Mesenchymal stem cell (in vitro differentiated cells and primary cell): ENCODE results near the gene PFN2.
"Not testable (repeated sequence)": the region's sequence is repeated elsewhere in the genome, so short reads cannot be mapped to it uniquely, and the experiment has no call there.

Experiments used
- DNase-seq: peaks from one replicate; pipeline ENCODE4 v3.0.0-alpha.2; 2013
- H2AFZ ChIP-seq: one replicate; pipeline ENCODE4 v1.6.1; 2013; ENCODE audit warnings: low read depth, mild to moderate bottlenecking, control low read depth, inconsistent platforms, low read length, moderate library complexity
- H2AK5ac ChIP-seq: 2 replicates; pipeline ENCODE4 v1.6.1; 2013; ENCODE audit warnings: low read length, moderate library complexity, mild to moderate bottlenecking, inconsistent platforms; ENCODE audit not compliant: severe bottlenecking
- H2BK120ac ChIP-seq: one replicate; pipeline ENCODE4 v1.6.1; 2013; ENCODE audit warnings: low read depth, mild to moderate bottlenecking, inconsistent platforms, low read length, moderate library complexity
- H2BK12ac ChIP-seq, 2 experiments: one replicate each; pipeline ENCODE4 v1.6.1; 2013; ENCODE audit warnings: inconsistent platforms in 2 of 2, low read length in 2 of 2, mild to moderate bottlenecking in 2 of 2, moderate library complexity in 2 of 2, control low read depth in 1 of 2
- H2BK15ac ChIP-seq: one replicate; pipeline ENCODE4 v1.6.1; 2013; ENCODE audit warnings: mild to moderate bottlenecking, low read depth, inconsistent platforms; ENCODE audit not compliant: poor library complexity, severe bottlenecking
- H2BK5ac ChIP-seq: 2 replicates; pipeline ENCODE4 v1.6.1; 2013; ENCODE audit warnings: low read depth, mild to moderate bottlenecking, low read length, control low read depth, inconsistent platforms; ENCODE audit not compliant: poor library complexity, severe bottlenecking
- H3K14ac ChIP-seq, 2 experiments: one replicate each; pipeline ENCODE4 v1.6.1; 2013; ENCODE audit warnings: inconsistent platforms in 2 of 2, low read length in 2 of 2, control low read depth in 1 of 2, mild to moderate bottlenecking in 1 of 2, moderate library complexity in 1 of 2
- H3K18ac ChIP-seq, 2 experiments: one replicate each; pipeline ENCODE4 v1.6.1; 2013; ENCODE audit warnings: inconsistent platforms in 2 of 2, low read length in 2 of 2, control low read depth in 1 of 2, low read depth in 1 of 2, mild to moderate bottlenecking in 1 of 2
- H3K23ac ChIP-seq, 2 experiments: one replicate each; pipeline ENCODE4 v1.6.1; 2013; ENCODE audit warnings: inconsistent platforms in 2 of 2, low read length in 2 of 2, mild to moderate bottlenecking in 2 of 2, moderate library complexity in 2 of 2, control low read depth in 1 of 2
- H3K27ac ChIP-seq: 2 replicates; pipeline ENCODE4 v1.5.1; 2013; ENCODE audit warnings: mild to moderate bottlenecking, moderate library complexity, low read length, control low read depth, inconsistent platforms; ENCODE audit not compliant: poor library complexity, severe bottlenecking
- H3K27me3 ChIP-seq, 2 experiments: 2 replicates each; pipeline versions ENCODE4 v1.6.1 to v1.7.0; 2013; ENCODE audit warnings: low read length in 2 of 2, mild to moderate bottlenecking in 2 of 2, moderate library complexity in 2 of 2, control low read depth in 1 of 2, inconsistent platforms in 1 of 2; ENCODE audit not compliant: control insufficient read depth in 1 of 2, insufficient read depth in 1 of 2
- H3K36me3 ChIP-seq, 2 experiments: 2 replicates each; pipeline versions ENCODE4 v1.6.1 to v1.7.0; 2013; ENCODE audit warnings: low read length in 2 of 2, control low read depth in 1 of 2, inconsistent platforms in 1 of 2, low read depth in 1 of 2, mild to moderate bottlenecking in 1 of 2; ENCODE audit not compliant: insufficient read depth in 2 of 2, control insufficient read depth in 1 of 2
- H3K4ac ChIP-seq, 2 experiments: one replicate each; pipeline ENCODE4 v1.6.1; 2013; ENCODE audit warnings: inconsistent platforms in 2 of 2, low read length in 2 of 2, mild to moderate bottlenecking in 2 of 2, moderate library complexity in 2 of 2, control low read depth in 1 of 2, low read depth in 1 of 2
- H3K4me1 ChIP-seq: 2 replicates; pipeline ENCODE4 v1.6.1; 2013; ENCODE audit warnings: low read depth, low read length, control low read depth; ENCODE audit not compliant: control insufficient read depth, insufficient read depth
- H3K4me2 ChIP-seq: 2 replicates; pipeline ENCODE4 v1.6.1; 2013; ENCODE audit warnings: low read length, mild to moderate bottlenecking, inconsistent platforms; ENCODE audit not compliant: poor library complexity, severe bottlenecking
- H3K4me3 ChIP-seq, 2 experiments: 2 replicates each; pipeline versions ENCODE4 v1.5.1 to v1.7.0; 2013; ENCODE audit warnings: low read length in 2 of 2, mild to moderate bottlenecking in 2 of 2, control low read depth in 1 of 2, low read depth in 1 of 2; ENCODE audit not compliant: insufficient read depth in 1 of 2
- H3K79me1 ChIP-seq: replicated peaks from 2 replicates; pipeline ENCODE4 v1.6.1; 2013; ENCODE audit warnings: mild to moderate bottlenecking, control low read depth, low read length, inconsistent platforms; ENCODE audit not compliant: poor library complexity, severe bottlenecking
- H3K9ac ChIP-seq: 2 replicates; pipeline ENCODE4 v1.7.0; 2013; ENCODE audit warnings: mild to moderate bottlenecking, low read length, moderate library complexity
- H3K9me3 ChIP-seq: 2 replicates; pipeline ENCODE4 v1.7.0; 2013; ENCODE audit warnings: mild to moderate bottlenecking, low read length; ENCODE audit not compliant: control insufficient read depth
- H4K8ac ChIP-seq: one replicate; pipeline ENCODE4 v1.6.1; 2013; ENCODE audit warnings: inconsistent platforms, mild to moderate bottlenecking, low read length, moderate library complexity
- H4K91ac ChIP-seq: one replicate; pipeline ENCODE4 v1.6.1; 2013; ENCODE audit warnings: mild to moderate bottlenecking, low read length, inconsistent platforms
- WGBS: methylation state at CpG from one replicate; pipeline ENCODE4 v1.1.7; 2013; ENCODE audit warnings: mixed read lengths; 5-methylcytosine and 5-hydroxymethylcytosine counted together

PFN2 gene

DNA sequence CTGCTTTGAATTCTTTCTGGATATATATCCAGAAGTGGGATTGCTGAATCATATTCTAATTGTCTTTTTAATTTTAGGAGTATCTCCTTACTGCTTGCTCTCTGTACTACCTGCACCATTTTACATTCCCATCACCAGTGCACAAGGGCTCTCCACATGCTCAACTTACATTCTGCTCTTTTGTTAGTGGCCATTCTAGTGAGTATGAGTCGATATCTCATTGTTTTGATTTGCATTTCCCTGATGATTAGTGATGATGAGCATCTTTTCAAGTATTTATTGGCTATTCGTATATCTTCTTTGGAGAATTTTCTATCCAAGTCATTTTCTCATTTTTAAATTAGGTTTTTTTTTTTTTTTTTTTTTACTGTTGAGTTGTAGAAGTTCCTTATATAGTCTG is 29.5 kb downstream of the PFN2 start:
- no peak overlapping the region for H4K91ac ChIP-seq
- peaks cover 7 to 13% of the 10 kb centered on the region in 2 experiments for H3K36me3 ChIP-seq
- H3K9me3 ChIP-seq: peaks cover 10% of the 10 kb centered on the region
- H3K4me2 ChIP-seq: no peak overlapping the region
- H2BK12ac ChIP-seq: no peak overlapping the region
- H2AK5ac ChIP-seq: no peak overlapping the region
- peaks cover 5% of the 10 kb centered on the region for H3K79me1 ChIP-seq
- no peak overlapping the region for H3K18ac ChIP-seq
- no CpG with 5 or more reads among the region's 2 CpGs for WGBS
- H2BK15ac ChIP-seq: no peak overlapping the region
- no peak overlapping the region for H3K23ac ChIP-seq
- no peaks in the 10 kb centered on the region for H3K27me3 ChIP-seq
- H3K14ac ChIP-seq: no peak overlapping the region
- no peak for DNase-seq
- no peak overlapping the region for H2BK5ac ChIP-seq
- H3K4ac ChIP-seq: no peak overlapping the region
- H4K8ac ChIP-seq: no peak overlapping the region
- H3K4me1 ChIP-seq: peaks cover 2% of the 10 kb centered on the region
- H2AFZ ChIP-seq: no peak overlapping the region
- no peak overlapping the region for H3K27ac ChIP-seq
- H2BK120ac ChIP-seq: no peak overlapping the region
- no peak overlapping the region for H3K9ac ChIP-seq
- no peak overlapping the region for H3K4me3 ChIP-seq

DNA sequence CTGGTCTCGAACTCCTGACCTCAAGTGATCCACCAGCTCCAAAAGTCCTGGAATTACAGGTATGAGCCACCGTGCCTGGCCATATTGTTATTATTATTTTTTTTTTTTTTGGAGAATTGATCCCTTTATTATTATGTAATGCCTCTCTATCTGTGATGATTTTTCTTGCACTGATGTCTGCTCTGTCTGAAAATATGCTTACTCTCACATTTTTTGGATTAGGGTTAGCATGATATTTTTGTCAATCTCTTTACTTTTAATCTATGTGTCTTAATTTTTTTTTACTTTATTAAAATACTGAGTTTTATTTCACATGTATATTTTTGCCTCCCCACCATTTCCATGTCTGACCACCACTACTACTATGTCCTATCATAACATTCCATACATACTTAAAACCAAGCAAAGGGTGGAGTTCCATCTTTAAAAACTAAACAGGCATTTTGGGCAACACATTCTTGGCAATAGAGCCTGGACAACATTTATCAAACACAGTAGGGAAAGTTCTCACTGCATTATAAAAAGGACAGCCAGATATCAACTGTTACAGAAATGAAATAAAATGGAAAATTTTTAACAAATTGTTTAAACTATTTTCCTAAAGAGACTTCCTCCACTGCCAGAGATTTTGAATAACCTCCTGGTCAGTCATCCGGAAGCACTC is 32.2 kb downstream of the PFN2 start:
- H3K4ac ChIP-seq, H3K9me3 ChIP-seq, H3K9ac ChIP-seq, H3K23ac ChIP-seq, H2AK5ac ChIP-seq, H2BK15ac ChIP-seq, H3K4me2 ChIP-seq, H2BK5ac ChIP-seq, H3K4me1 ChIP-seq, H3K4me3 ChIP-seq, H2BK12ac ChIP-seq, H4K8ac ChIP-seq, H3K79me1 ChIP-seq, H2AFZ ChIP-seq, H2BK120ac ChIP-seq, H3K18ac ChIP-seq, DNase-seq, H4K91ac ChIP-seq, H3K14ac ChIP-seq, H3K27me3 ChIP-seq: not testable (repeated sequence)
- Histone ChIP-seq H3K27ac (peak overlapping the region; percentile 23), H3K36me3 (peaks cover 0 to 12% of the 10 kb centered on the region in 2 experiments)
- WGBS: 100% methylated on average over 1 of the region's 3 CpGs

DNA sequence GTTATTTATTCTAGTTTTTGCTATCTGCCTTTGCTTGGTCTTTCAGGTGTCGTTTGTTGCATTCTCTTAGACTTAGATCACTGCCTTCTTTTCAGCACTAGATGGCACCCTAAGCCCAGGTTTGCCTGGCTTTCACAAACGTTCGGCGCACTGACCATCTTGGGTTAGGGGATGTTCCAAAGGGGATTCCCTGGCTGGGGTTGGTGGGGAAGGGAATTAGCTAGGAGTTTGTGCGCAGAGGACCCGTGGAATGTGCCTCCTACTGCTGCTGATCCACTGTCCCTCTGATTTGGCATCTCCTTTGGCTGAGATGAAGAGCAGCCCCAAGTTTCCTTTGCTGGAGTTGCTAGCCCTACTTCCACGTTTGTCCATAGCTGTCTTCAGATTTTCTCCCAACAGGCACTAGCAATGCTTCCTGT is 33.9 kb downstream of the PFN2 start:
- Histone ChIP-seq H2BK5ac (no peak overlapping the region), H3K4me2 (peak overlapping the region; percentile 27), H3K14ac (no peak overlapping the region), H2BK12ac (peak overlapping the region in 1 of 2 experiments; percentile 77), H3K36me3 (peaks cover 7 to 15% of the 10 kb centered on the region in 2 experiments), H3K9ac (peak overlapping the region; percentile 65), H3K23ac (no peak overlapping the region), H3K18ac (no peak overlapping the region), H3K4me3 (peak overlapping the region in 1 of 2 experiments; percentile 48), H2BK120ac (peak overlapping the region; percentile 6), H3K4ac (no peak overlapping the region), H2BK15ac (no peak overlapping the region), H3K79me1 (peaks cover 12% of the 10 kb centered on the region), H2AK5ac (peak overlapping the region; percentile 76), H3K4me1 (peaks cover 2% of the 10 kb centered on the region), H3K27me3 (no peaks in the 10 kb centered on the region), H3K9me3 (no peaks in the 10 kb centered on the region), H2AFZ (no peak overlapping the region), H4K8ac (peak overlapping the region; percentile 55), H4K91ac (no peak overlapping the region), H3K27ac (peak overlapping the region; percentile 2)
- peak; percentile 77 for DNase-seq
- 32% methylated on average over 7 of the region's 7 CpGs for WGBS

DNA sequence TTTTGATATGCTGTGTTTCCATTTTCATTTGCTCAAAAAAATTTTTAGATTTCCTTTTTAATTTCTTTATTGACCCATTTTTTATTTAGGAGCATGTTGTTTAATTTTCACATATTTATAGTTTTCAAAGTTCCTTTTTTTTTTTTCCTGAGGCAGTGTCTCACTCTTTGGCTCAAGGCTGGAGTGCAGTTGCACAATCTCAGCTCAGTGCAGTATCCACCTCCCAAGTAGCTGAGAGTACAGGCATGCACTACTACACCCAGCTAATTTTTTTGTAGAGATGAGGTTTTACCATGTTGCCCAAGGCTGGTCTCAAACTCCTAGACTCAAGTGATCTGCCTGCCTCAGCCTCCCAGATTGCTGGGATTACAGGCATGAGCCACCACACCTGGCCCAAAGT is 36.2 kb downstream of the PFN2 start:
- Histone ChIP-seq H2BK5ac (no peak overlapping the region), H3K4me3 (no peak overlapping the region), H2BK120ac (no peak overlapping the region), H3K36me3 (peaks cover 7 to 16% of the 10 kb centered on the region in 2 experiments), H3K9me3 (no peaks in the 10 kb centered on the region), H4K91ac (no peak overlapping the region), H4K8ac (no peak overlapping the region), H3K4ac (no peak overlapping the region), H3K4me1 (peaks cover 2% of the 10 kb centered on the region), H3K14ac (no peak overlapping the region), H3K79me1 (peaks cover 13% of the 10 kb centered on the region), H2BK12ac (no peak overlapping the region), H3K18ac (no peak overlapping the region), H3K23ac (no peak overlapping the region), H3K9ac (peak overlapping the region; percentile 37), H3K27ac (no peak overlapping the region), H2AK5ac (no peak overlapping the region), H3K4me2 (no peak overlapping the region), H2BK15ac (no peak overlapping the region), H3K27me3 (no peaks in the 10 kb centered on the region), H2AFZ (no peak overlapping the region)
- peak; percentile 62 for DNase-seq
